Measurements from ENCODE around the gene DCHS2. TPM values are rescaled to one million over a fixed set of nuclear protein-coding genes. Genes with fewer than 3 reads are reported as not detected.

Gene DCHS2
- total RNA-seq, 1 donor = 0.31 TPM

GRCh38 chr4:154313004-154313585, 178.5 kb downstream of the DCHS2 start:
- H3K4me1 ChIP-seq (ENCODE audit: insufficient read depth, low read length) = no peaks in the 10 kb centered on the region
- H3K4me3 ChIP-seq (ENCODE audit: low read length) = no peak overlapping the region

GRCh38 chr4:154312246-154312645, 179.4 kb downstream of the DCHS2 start:
- H3K4me1 ChIP-seq (ENCODE audit: insufficient read depth, low read length) = no peaks in the 10 kb centered on the region
- H3K4me3 ChIP-seq (ENCODE audit: low read length) = no peak overlapping the region
- peaks cover 4% of the 10 kb centered on the region for H3K27me3 ChIP-seq (ENCODE audit: insufficient read depth, low read length)
- H3K9me3 ChIP-seq (ENCODE audit: low read depth, low read length) = no peaks in the 10 kb centered on the region

More at GRCh38 chr4:154313004-154313585, 178.5 kb downstream of the DCHS2 start:
- Histone ChIP-seq H3K27me3 (ENCODE audit: insufficient read depth, low read length) (peaks cover under 1% of the 10 kb centered on the region), H3K9me3 (ENCODE audit: low read depth, low read length) (no peaks in the 10 kb centered on the region)

DNA sequence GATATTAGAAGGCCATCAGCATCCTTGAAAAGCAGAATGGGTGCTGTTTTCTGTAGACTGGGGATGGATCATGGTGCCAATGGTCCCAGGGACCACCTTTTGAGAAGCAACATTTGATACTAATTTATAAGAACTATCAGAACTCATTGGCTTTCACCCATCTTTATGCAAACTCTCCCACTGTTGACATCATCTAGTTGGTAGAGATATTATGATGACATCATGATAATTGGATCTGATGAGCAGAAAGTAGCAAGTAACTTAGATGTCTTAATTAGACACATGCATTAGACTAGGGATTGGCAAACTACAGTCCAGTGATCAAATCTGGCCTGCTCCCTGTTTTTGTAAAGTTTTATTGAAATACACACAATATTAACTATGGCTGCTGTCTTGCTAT, 181.0 kb downstream of the DCHS2 start:
- H3K4me3 ChIP-seq (ENCODE audit: low read length) = no peak overlapping the region
- H3K9me3 ChIP-seq (ENCODE audit: low read depth, low read length) = no peaks in the 10 kb centered on the region
- H3K4me1 ChIP-seq (ENCODE audit: insufficient read depth, low read length) = no peaks in the 10 kb centered on the region

GRCh38 chr4:154308207-154308606, 183.4 kb downstream of the DCHS2 start:
- peaks cover 6% of the 10 kb centered on the region for H3K27me3 ChIP-seq (ENCODE audit: insufficient read depth, low read length)
- no peak overlapping the region for H3K4me3 ChIP-seq (ENCODE audit: low read length)
- H3K4me1 ChIP-seq (ENCODE audit: insufficient read depth, low read length) = no peaks in the 10 kb centered on the region
- H3K9me3 ChIP-seq (ENCODE audit: low read depth, low read length) = no peaks in the 10 kb centered on the region

More for the DNA sequence above, 181.0 kb downstream of the DCHS2 start:
- peaks cover 4% of the 10 kb centered on the region for H3K27me3 ChIP-seq (ENCODE audit: insufficient read depth, low read length)

DNA sequence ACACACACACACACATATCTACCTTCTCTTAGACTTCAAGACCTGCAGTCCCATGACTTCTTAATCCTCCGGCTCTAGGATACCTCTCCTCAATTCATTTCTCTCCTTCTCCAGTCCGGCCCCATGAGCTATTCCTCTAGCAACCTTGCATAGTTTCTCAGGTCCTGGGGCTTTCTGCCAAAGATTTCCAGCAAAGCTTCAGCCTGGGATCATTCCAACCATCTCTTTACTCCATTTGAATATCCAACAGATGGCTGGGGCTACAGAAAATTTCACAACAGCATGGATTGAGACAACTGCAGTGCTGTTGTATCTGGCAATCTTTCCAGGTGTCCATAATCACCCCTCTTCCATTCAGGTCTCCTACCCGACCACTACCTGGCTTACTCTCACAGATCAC, 184.1 kb downstream of the DCHS2 start:
- Histone ChIP-seq H3K4me1 (ENCODE audit: insufficient read depth, low read length) (no peaks in the 10 kb centered on the region), H3K9me3 (ENCODE audit: low read depth, low read length) (no peaks in the 10 kb centered on the region), H3K4me3 (ENCODE audit: low read length) (no peak overlapping the region), H3K27me3 (ENCODE audit: insufficient read depth, low read length) (peaks cover 6% of the 10 kb centered on the region)

DNA sequence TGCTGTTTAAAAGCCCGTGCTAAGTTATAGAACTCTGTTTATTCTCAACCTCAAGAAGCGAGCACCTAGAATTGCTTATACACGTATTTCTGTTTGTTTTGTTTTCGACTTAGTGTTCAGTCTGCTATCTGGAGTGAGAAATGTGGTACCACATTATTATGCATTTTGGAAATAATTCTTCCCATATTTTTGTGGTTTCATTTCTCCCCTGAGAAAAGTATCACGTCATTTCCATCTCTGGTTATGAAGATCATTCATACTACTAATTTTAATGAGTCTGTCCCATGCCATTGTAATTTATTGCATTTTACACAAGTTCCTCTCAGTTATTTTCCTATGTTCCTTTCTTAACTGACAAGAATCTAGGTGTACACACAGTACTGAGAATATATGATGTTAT, 186.0 kb downstream of the DCHS2 start:
- no peaks in the 10 kb centered on the region for H3K9me3 ChIP-seq (ENCODE audit: low read depth, low read length)
- peaks cover 6% of the 10 kb centered on the region for H3K27me3 ChIP-seq (ENCODE audit: insufficient read depth, low read length)

GRCh38 chr4:154304679-154305078, 186.9 kb downstream of the DCHS2 start:
- Histone ChIP-seq H3K4me3 (ENCODE audit: low read length) (no peak overlapping the region), H3K27me3 (ENCODE audit: insufficient read depth, low read length) (peaks cover 6% of the 10 kb centered on the region), H3K4me1 (ENCODE audit: insufficient read depth, low read length) (no peaks in the 10 kb centered on the region), H3K9me3 (ENCODE audit: low read depth, low read length) (no peaks in the 10 kb centered on the region)

More for the DNA sequence above, 186.0 kb downstream of the DCHS2 start:
- Histone ChIP-seq H3K4me1 (ENCODE audit: insufficient read depth, low read length) (no peaks in the 10 kb centered on the region), H3K4me3 (ENCODE audit: low read length) (no peak overlapping the region)

GRCh38 chr4:154294652-154295350, 196.8 kb downstream of the DCHS2 start:
- Histone ChIP-seq H3K4me1 (ENCODE audit: insufficient read depth, low read length) (no peaks in the 10 kb centered on the region), H3K27me3 (ENCODE audit: insufficient read depth, low read length) (no peaks in the 10 kb centered on the region), H3K9me3 (ENCODE audit: low read depth, low read length) (no peaks in the 10 kb centered on the region), H3K4me3 (ENCODE audit: low read length) (no peak overlapping the region)

DNA sequence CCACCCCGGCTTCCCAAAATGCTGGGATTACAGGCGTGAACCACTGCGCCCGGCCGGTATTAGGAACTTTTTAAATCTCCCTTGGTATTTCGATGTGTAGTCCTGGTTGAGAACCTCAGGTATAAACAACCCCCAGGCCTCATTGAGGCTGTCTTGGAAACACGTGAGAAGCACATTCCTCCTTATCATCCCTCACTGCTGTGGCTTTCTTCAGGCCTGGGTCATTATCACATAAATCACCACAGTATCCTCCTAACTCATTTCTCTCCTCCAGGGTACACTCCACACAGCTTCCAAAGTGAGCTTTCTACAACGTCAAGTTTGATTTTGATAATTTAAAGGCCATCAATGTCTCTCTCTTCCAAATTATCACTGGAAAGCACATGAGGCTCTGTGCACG, 198.2 kb downstream of the DCHS2 start:
- Histone ChIP-seq H3K27me3 (ENCODE audit: insufficient read depth, low read length) (no peaks in the 10 kb centered on the region), H3K4me3 (ENCODE audit: low read length) (no peak overlapping the region), H3K4me1 (ENCODE audit: insufficient read depth, low read length) (no peaks in the 10 kb centered on the region), H3K9me3 (ENCODE audit: low read depth, low read length) (no peaks in the 10 kb centered on the region)

DNA sequence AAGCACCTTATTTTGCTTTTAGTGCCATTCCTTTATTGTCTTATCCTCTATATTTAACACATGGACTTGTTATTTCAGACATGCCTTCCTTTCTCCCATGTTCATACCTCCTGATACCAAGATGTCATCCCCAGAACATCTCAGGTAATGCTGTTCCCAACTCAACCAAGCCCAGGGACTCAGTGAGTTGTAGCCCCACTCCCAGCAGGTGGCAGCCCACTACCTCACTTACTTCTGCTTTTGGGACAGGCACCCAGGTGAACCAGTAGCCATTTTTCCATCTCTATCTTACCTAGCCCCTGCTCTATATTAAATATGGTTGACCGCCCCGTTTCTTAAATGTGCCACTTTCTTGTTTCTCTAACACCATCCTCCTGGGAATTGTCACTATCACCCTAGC, 199.0 kb downstream of the DCHS2 start:
- no peaks in the 10 kb centered on the region for H3K9me3 ChIP-seq (ENCODE audit: low read depth, low read length)
- no peaks in the 10 kb centered on the region for H3K4me1 ChIP-seq (ENCODE audit: insufficient read depth, low read length)
- H3K27me3 ChIP-seq (ENCODE audit: insufficient read depth, low read length) = peaks cover 2% of the 10 kb centered on the region
- no peak overlapping the region for H3K4me3 ChIP-seq (ENCODE audit: low read length)

GRCh38 chr4:154277172-154277571, 214.4 kb downstream of the DCHS2 start:
- H3K4me3 ChIP-seq (ENCODE audit: low read length) = no peak overlapping the region
- H3K27me3 ChIP-seq (ENCODE audit: insufficient read depth, low read length) = no peaks in the 10 kb centered on the region
- no peaks in the 10 kb centered on the region for H3K9me3 ChIP-seq (ENCODE audit: low read depth, low read length)
- no peaks in the 10 kb centered on the region for H3K4me1 ChIP-seq (ENCODE audit: insufficient read depth, low read length)

DNA sequence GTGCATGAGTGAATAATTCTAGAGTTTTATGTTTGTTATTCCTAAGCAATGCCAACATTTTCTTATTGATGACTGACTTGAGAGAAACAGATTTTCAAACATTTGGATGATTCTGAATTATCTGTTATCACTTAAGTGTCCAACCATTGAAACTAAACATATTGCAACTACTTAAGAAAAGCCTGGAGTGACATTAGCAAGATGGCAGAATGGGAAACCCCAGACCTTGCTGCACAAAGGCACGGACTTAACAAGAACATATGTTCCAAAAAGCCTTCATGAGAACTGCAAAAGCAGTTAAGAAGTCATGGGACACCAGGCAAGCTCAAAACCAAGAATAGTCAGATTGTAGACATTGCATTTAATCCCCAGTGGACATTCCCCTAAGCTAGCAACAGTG, 215.1 kb downstream of the DCHS2 start:
- Histone ChIP-seq H3K4me3 (ENCODE audit: low read length) (no peak overlapping the region), H3K27me3 (ENCODE audit: insufficient read depth, low read length) (no peaks in the 10 kb centered on the region), H3K9me3 (ENCODE audit: low read depth, low read length) (no peaks in the 10 kb centered on the region), H3K4me1 (ENCODE audit: insufficient read depth, low read length) (no peaks in the 10 kb centered on the region)

- Histone ChIP-seq H3K9me3 (ENCODE audit: low read depth, low read length) (no peaks in the 10 kb centered on the region), H3K27me3 (ENCODE audit: insufficient read depth, low read length) (no peaks in the 10 kb centered on the region), H3K4me3 (ENCODE audit: low read length) (no peak overlapping the region), H3K4me1 (ENCODE audit: insufficient read depth, low read length) (no peaks in the 10 kb centered on the region)
Observed at GRCh38 chr4:154254999-154255398, 236.6 kb downstream of the DCHS2 start.

DNA sequence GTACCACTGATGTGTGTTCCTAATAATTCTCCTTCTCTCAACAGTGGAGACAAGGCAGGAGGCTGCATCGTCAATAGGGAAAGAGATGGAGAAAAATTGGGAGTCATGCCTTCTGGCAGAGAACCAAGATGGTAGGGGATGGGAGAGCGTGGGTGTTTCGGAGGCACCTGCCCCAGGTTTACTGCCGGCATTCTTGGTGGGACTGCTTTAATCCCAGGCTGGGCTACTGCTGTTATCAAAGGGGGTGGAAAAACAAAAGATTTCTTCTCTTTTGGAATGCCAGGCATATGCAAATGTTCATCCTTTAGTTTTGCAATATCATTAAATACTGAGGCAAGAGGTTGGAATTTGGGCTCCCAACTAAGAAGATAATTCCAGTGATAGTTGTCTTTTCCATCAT, 257.0 kb downstream of the DCHS2 start:
- no peaks in the 10 kb centered on the region for H3K9me3 ChIP-seq (ENCODE audit: low read depth, low read length)

DNA sequence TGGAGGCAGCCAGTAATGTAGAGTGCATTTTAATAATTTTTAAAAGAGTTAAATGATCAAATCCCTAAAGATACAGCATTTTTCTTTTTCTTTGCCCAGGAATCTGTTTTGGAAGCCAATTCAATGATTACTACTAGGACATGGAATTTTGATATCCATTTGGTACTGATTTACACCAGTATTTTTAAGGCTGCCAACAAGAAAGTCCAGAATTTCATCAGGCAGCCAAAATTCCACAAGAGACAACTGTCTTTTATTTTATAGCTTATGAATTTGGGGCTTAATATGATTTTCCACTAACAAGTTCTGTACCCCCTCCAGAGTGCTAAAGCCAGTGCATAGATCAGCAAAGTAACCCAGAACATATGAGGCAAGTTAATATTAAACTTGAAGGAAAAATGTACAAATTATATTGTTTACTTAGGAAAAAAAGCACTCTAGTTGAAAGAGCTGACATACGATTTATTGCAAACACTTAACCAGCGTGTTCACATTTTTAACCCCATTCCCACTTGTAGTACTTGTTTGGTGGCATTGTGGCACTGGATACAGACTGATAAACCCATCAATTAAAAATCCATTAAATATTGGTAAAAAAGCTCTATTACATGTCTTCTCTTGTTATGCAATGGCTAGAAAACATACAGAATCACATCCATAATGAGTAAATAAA, 259.7 kb downstream of the DCHS2 start:
- Histone ChIP-seq H3K4me1 (ENCODE audit: insufficient read depth, low read length) (no peaks in the 10 kb centered on the region), H3K9me3 (ENCODE audit: low read depth, low read length) (no peaks in the 10 kb centered on the region), H3K4me3 (ENCODE audit: low read length) (no peak overlapping the region), H3K27me3 (ENCODE audit: insufficient read depth, low read length) (no peaks in the 10 kb centered on the region)

More for the DNA sequence above, 257.0 kb downstream of the DCHS2 start:
- no peaks in the 10 kb centered on the region for H3K27me3 ChIP-seq (ENCODE audit: insufficient read depth, low read length)
- H3K4me1 ChIP-seq (ENCODE audit: insufficient read depth, low read length) = no peaks in the 10 kb centered on the region
- no peak overlapping the region for H3K4me3 ChIP-seq (ENCODE audit: low read length)
